Activated T-helper 2 cell treated with anti-CD3 and anti-CD28 coated beads, Interferon-gamma antibody, Interleukin-2, Interleukin-4, amounts not matched to agents 10 μg/mL and 5 μg/mL and 100 μg/mL, durations not matched to agents 14 hours and 24 hours and 36 hours (primary cell): ENCODE data around the gene LMX1B. TPM values are rescaled to one million over a fixed set of nuclear protein-coding genes. Genes with fewer than 3 reads are reported as not detected.

Source experiments
- DNase-seq: peaks from one replicate; pipeline ENCODE4 v3.0.0; 2021; ENCODE audit warnings: low spot score
- H3K27ac Mint-ChIP-seq: one replicate; pipeline ENCODE4 v1.8.0; 2021; ENCODE audit warnings: mixed read lengths
- H3K27me3 Mint-ChIP-seq: one replicate; pipeline ENCODE4 v1.8.0; 2021; ENCODE audit warnings: low read depth, mixed read lengths
- H3K36me3 Mint-ChIP-seq: one replicate; pipeline ENCODE4 v1.8.0; 2021; ENCODE audit warnings: low read depth, mixed read lengths
- H3K4me1 Mint-ChIP-seq: one replicate; pipeline ENCODE4 v1.8.0; 2021; ENCODE audit warnings: low read depth, mixed read lengths
- H3K4me3 Mint-ChIP-seq: one replicate; pipeline ENCODE4 v1.8.0; 2021; ENCODE audit warnings: low read depth, mild to moderate bottlenecking, moderate library complexity, mixed read lengths
- H3K9me3 Mint-ChIP-seq: one replicate; pipeline ENCODE4 v1.8.0; 2021; ENCODE audit warnings: mixed read lengths
- intact Hi-C: fragments of 100-400 bp; cut with micrococcal nuclease; formaldehyde crosslinking; loops from one replicate; pipeline ENCODE4 v1.15.1; 2023
- total RNA-seq: library from RNA; stranded (reverse); gene quantifications from 2 replicates; pipeline ENCODE4 v1.2.3, GENCODE V29; 2022

The LMX1B gene
- total RNA-seq, 1 donor from 2014 or later: not detected

DNA sequence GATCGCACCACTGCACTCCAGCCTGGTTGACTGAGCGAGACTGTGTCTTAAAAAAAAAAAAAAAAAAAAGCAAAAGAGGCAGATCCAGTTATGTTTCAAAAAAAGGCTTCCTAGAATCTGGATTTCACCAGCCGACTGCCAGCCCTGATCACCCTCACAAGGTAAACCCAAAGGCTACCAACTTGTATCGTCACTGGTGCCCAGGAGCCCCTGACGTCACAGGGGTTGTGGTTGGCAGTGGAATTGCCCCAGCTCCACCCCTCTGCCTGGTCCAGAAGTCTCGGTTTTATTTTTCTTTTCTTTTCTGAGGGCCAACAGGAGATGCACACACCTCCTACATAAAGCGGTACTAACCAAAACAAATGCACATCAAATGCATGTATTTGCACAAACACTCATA lies 6.0 kb upstream of the LMX1B start:
- Mint-ChIP-seq H3K9me3 (no peaks in the 10 kb centered on the region), H3K27ac (no peak overlapping the region), H3K27me3 (peaks cover 63% of the 10 kb centered on the region), H3K4me1 (peaks cover 8% of the 10 kb centered on the region), H3K4me3 (no peak overlapping the region), H3K36me3 (no peaks in the 10 kb centered on the region)
- intact Hi-C loops: no loop called here
- DNase-seq: no peak

DNA sequence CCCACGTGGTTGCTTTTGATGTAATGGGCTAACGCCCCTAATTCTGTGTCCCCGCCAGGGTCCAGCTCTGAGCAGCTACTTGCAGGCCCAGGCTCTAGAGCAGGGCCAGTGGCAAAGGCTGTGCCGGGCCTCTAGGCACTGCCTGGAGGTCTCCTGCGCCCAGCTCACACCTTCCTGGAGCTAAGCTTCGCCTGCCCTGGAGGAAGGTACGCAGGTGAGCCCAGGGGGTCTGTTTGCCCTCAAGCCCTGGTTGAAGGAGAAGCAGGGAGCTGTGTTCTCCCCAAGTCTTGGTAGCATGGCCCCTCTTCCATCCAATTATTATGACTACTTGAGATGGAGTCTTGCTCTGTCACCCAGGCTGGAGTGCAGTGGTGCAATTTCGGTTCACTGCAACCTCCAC lies 5.2 kb upstream of the LMX1B start:
- H3K4me3 Mint-ChIP-seq: no peak overlapping the region
- DNase-seq: no peak
- intact Hi-C loops: no loop called here
- H3K36me3 Mint-ChIP-seq: no peaks in the 10 kb centered on the region
- H3K27me3 Mint-ChIP-seq: peaks cover 66% of the 10 kb centered on the region
- H3K9me3 Mint-ChIP-seq: no peaks in the 10 kb centered on the region
- H3K4me1 Mint-ChIP-seq: peaks cover 8% of the 10 kb centered on the region
- no peak overlapping the region for H3K27ac Mint-ChIP-seq

- peaks cover 63% of the 10 kb centered on the region for H3K27me3 Mint-ChIP-seq
- H3K4me1 Mint-ChIP-seq: peaks cover 8% of the 10 kb centered on the region
- H3K4me3 Mint-ChIP-seq: no peak overlapping the region
- H3K36me3 Mint-ChIP-seq: no peaks in the 10 kb centered on the region
- no peaks in the 10 kb centered on the region for H3K9me3 Mint-ChIP-seq
- intact Hi-C loops: no loop called here
- no peak for DNase-seq
- H3K27ac Mint-ChIP-seq: no peak overlapping the region
These were observed 4.5 kb upstream of the LMX1B start for GRCh38 chr9:126609191-126609590.

- no peak overlapping the region for H3K4me3 Mint-ChIP-seq
- no peaks in the 10 kb centered on the region for H3K9me3 Mint-ChIP-seq
- peaks cover 11% of the 10 kb centered on the region for H3K4me1 Mint-ChIP-seq
- intact Hi-C loops: loop anchor here (2.0 to 5.0 kb wide), 2 partner anchors 15 to 172 kb away; no protein-coding TSS in a partner anchor
- H3K36me3 Mint-ChIP-seq: no peaks in the 10 kb centered on the region
- H3K27ac Mint-ChIP-seq: no peak overlapping the region
- peaks cover 69% of the 10 kb centered on the region for H3K27me3 Mint-ChIP-seq
- DNase-seq: no peak
These were observed 3.9 kb upstream of the LMX1B start for GRCh38 chr9:126609711-126610388.

- H3K36me3 Mint-ChIP-seq: no peaks in the 10 kb centered on the region
- no peaks in the 10 kb centered on the region for H3K9me3 Mint-ChIP-seq
- peaks cover 11% of the 10 kb centered on the region for H3K4me1 Mint-ChIP-seq
- intact Hi-C loops: loop anchor here (2.0 to 5.0 kb wide), 2 partner anchors 14 to 171 kb away; no protein-coding TSS in a partner anchor
- H3K4me3 Mint-ChIP-seq: no peak overlapping the region
- no peak overlapping the region for H3K27ac Mint-ChIP-seq
- DNase-seq: no peak
- peaks cover 75% of the 10 kb centered on the region for H3K27me3 Mint-ChIP-seq
These were observed 2.5 kb upstream of the LMX1B start for GRCh38 chr9:126611193-126611591.

DNA sequence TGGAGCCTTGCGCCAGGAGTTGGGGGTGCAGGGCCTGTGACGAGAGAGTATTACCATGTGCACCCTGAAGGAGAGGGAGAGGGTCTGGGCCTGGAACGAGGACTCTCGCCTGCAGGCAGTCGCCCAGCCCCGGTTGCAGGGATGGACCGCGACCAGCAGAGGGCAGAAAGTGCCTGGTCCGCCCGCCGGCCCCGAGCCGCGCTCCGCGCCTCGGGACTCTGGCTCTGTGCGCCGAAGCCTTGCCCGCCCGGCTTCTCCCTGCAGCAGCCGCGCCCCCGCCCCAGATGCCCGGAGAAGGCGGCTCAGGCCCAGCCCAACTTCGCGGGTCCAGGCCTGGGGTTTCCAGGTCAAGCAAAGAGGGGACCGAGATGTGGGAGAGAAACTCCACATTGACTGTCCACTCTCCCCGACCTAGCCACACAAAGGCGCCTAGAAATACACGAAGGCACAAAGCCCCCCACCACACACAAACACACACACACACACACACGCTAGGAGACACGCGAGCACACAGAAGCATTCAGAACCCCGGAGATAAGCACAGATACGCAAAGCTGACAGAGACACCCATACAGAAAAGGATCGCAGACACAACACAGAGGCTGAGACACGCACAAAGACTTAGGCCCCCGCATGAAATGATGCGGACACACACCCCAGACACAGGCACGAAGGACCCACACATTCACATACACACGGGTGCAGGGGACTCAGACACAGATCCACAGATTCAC lies 2.0 kb upstream of the LMX1B start:
- Mint-ChIP-seq H3K36me3 (no peaks in the 10 kb centered on the region), H3K9me3 (no peaks in the 10 kb centered on the region), H3K27me3 (peaks cover 75% of the 10 kb centered on the region), H3K4me3 (no peak overlapping the region), H3K4me1 (peaks cover 11% of the 10 kb centered on the region), H3K27ac (peak overlapping the region; percentile 22)
- peak; percentile 64 for DNase-seq
- intact Hi-C loops: loop anchor here (2.0 to 5.0 kb wide), 2 partner anchors 13 to 171 kb away; no protein-coding TSS in a partner anchor

GRCh38 chr9:126612326-126612812 lies 1.4 kb upstream of the LMX1B start:
- H3K9me3 Mint-ChIP-seq: no peaks in the 10 kb centered on the region
- peaks cover 76% of the 10 kb centered on the region for H3K27me3 Mint-ChIP-seq
- intact Hi-C loops: loop anchor here (5.0 kb wide), 1 partner anchor 170 kb away; no protein-coding TSS in a partner anchor
- no peaks in the 10 kb centered on the region for H3K36me3 Mint-ChIP-seq
- peaks cover 11% of the 10 kb centered on the region for H3K4me1 Mint-ChIP-seq
- DNase-seq: no peak
- H3K27ac Mint-ChIP-seq: peak overlapping the region; percentile 22
- H3K4me3 Mint-ChIP-seq: no peak overlapping the region

DNA sequence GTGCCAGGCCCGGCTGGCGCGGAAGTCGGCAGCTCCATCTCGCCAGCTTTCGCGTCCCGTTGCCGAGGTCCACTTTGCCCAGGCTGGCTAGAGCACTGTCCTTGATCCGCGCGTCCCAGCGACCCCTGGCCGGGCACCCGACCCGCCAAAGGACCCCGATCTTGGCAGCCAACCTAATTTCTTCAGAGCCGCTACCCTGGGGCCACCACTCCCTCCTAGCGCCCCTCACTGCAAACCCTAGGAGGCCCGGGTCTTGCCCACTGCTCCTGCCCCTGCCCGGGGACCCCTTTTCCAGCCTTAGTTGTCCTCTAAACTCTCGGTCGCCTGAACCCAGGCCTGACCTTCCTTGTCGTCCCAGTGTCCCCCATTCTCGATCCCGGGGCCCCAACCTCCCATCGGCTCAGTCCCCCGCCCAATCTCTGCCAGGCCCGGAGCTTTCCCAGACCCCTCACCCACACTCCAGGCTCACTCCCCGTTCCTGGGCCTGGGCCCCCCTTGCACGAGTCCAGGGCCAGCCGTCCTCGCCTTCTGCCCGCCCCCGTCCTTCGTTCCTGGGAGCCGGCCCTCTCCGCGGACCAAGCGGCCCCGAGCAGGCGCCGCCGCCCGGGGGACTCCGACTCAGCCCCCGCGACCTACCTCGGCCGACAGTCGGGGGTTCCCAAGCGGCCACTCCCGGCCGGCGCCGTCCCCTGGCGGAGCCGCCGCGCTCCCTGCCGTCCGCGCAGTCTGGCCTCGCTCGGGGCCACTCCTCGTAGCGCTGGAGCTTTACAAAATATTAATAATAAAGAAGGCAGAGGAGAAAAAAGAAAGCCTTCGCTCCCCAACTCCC lies 701 bp upstream of the LMX1B start:
- no peak for DNase-seq
- H3K9me3 Mint-ChIP-seq: no peaks in the 10 kb centered on the region
- intact Hi-C loops: loop anchor here (5.0 kb wide), 1 partner anchor 169 kb away; no protein-coding TSS in a partner anchor
- peaks cover 11% of the 10 kb centered on the region for H3K4me1 Mint-ChIP-seq
- H3K27me3 Mint-ChIP-seq: peaks cover 74% of the 10 kb centered on the region
- peak overlapping the region; percentile 17 for H3K4me3 Mint-ChIP-seq
- H3K36me3 Mint-ChIP-seq: no peaks in the 10 kb centered on the region
- H3K27ac Mint-ChIP-seq: peak overlapping the region; percentile 28

DNA sequence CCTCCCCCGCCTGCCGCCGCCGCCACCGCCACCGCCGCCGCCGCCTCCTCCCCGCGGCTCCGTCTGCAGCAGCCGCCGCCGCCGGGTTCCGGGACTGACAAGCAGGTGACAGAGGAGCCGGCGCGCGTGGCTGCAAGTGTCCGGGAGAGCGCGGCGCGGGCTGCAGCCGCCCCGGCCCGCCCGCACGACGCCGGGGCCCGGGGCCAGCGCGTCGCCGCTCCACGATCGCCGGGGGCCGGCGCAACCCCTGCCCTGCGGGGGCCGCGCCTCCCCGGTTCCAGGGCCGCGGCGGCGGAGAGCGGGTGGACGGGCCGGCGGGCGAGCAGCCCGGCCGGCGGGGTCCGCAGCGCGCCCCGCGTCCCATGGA lies 343 bp downstream of the LMX1B start:
- Mint-ChIP-seq H3K9me3 (no peaks in the 10 kb centered on the region), H3K27me3 (peaks cover 73% of the 10 kb centered on the region), H3K27ac (no peak overlapping the region), H3K4me3 (no peak overlapping the region), H3K4me1 (peaks cover 11% of the 10 kb centered on the region), H3K36me3 (no peaks in the 10 kb centered on the region)
- intact Hi-C loops: loop anchor here (5.0 kb wide), 1 partner anchor 168 kb away; no protein-coding TSS in a partner anchor
- DNase-seq: no peak

DNA sequence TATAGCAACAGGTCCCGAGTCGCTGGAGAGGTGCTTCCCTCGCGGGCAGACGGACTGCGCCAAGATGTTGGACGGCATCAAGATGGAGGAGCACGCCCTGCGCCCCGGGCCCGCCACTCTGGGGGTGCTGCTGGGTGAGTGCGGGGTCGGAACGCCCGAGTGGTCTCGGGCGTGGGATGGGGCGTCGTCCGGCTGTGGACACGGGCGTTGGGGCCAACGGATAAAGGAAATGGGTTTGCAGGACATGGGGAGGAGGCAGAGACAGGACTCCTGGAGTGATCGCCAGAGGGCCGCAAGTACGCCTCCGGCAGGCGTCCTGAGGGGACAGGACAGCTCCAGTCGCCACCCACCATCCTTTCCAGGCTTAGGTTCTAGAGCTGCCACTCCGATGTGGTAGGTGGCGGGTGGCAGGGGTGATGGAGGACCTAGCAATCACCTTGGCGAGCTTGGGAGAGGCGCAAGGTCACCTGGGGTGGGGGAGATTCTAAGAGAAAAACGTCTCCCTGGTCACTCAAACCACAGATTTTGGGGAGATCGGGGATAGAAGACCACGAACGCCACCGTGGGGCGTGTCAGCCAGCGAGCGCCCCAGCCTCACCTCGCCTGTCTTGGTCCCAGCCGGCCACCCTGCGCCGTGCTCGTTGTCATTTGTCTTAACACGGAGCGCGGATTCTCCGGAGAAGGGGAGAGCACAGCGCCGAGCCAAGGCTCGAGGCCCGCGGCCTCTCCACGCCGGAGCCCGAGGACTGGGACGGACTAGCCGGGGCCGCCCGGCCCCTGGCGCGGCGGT lies 922 bp downstream of the LMX1B start:
- Mint-ChIP-seq H3K27me3 (peaks cover 73% of the 10 kb centered on the region), H3K4me3 (peak overlapping the region; percentile 26), H3K27ac (peak overlapping the region; percentile 58), H3K36me3 (no peaks in the 10 kb centered on the region), H3K9me3 (no peaks in the 10 kb centered on the region), H3K4me1 (peaks cover 11% of the 10 kb centered on the region)
- no peak for DNase-seq
- intact Hi-C loops: loop anchor here (5.0 kb wide), 1 partner anchor 168 kb away; no protein-coding TSS in a partner anchor

DNA sequence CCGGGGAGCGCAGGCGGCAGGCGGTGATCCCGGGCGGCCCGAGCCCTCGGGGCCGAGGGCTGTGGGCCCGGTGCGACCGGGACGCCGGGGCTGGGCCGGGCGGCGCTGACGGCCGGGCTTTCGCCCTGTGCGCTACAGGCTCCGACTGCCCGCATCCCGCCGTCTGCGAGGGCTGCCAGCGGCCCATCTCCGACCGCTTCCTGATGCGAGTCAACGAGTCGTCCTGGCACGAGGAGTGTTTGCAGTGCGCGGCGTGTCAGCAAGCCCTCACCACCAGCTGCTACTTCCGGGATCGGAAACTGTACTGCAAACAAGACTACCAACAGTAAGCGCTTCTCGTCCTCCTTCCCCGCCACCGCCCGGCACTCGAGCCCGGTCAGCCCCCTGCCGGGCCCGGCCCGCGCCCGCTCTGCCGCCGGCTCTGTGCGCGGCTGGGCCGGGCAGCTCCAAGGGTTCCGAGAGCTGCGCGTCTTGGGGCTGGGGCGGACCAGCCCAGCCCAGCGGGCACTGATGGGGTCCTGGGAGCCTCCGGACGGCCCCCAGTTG lies 1.6 kb downstream of the LMX1B start:
- peaks cover 11% of the 10 kb centered on the region for H3K4me1 Mint-ChIP-seq
- no peak overlapping the region for H3K4me3 Mint-ChIP-seq
- no peak overlapping the region for H3K27ac Mint-ChIP-seq
- H3K36me3 Mint-ChIP-seq: no peaks in the 10 kb centered on the region
- H3K27me3 Mint-ChIP-seq: peaks cover 73% of the 10 kb centered on the region
- no peaks in the 10 kb centered on the region for H3K9me3 Mint-ChIP-seq
- peak; percentile 40 for DNase-seq
- intact Hi-C loops: no loop called here
